Stimulated activated CD4-positive, alpha-beta T cell treated with anti-CD3 and anti-CD28 coated beads, Interleukin-12 subunit alpha, Interleukin-12 subunit beta, amount 100 ng/mL, for 4 hours (primary cell): Measurements from ENCODE around the gene BCL11B.

Experiments
- DNase-seq: peaks from one replicate; pipeline ENCODE4 v3.0.0-alpha.2; 2020

The BCL11B gene

GRCh38 chr14:99155173-99156089 lies 116.6 kb downstream of the BCL11B start:
- DNase-seq, result no peak

GRCh38 chr14:99150236-99150635 lies 121.8 kb downstream of the BCL11B start:
- DNase-seq, result no peak

GRCh38 chr14:99148861-99149610 lies 123.0 kb downstream of the BCL11B start:
- no peak for DNase-seq

DNA sequence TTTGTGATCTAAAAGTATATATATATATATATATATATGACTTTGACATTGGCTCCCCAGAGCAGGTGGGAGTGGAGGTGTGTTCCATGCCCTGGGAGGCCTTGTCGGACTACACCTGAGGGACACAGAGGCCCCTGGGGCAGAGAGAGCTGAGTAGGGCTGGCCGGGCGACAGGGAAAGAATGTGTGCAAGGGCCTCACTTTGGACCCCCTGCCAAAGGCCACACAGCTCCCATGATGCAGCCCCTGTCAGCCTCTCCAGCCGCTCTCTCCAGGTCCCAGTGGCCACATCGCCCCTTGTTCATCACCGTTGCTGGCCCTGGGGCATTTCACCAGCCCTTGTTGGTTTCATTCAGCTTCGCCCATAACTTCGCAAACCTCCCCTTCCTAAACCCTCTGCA lies 123.9 kb downstream of the BCL11B start:
- no peak for DNase-seq

DNA sequence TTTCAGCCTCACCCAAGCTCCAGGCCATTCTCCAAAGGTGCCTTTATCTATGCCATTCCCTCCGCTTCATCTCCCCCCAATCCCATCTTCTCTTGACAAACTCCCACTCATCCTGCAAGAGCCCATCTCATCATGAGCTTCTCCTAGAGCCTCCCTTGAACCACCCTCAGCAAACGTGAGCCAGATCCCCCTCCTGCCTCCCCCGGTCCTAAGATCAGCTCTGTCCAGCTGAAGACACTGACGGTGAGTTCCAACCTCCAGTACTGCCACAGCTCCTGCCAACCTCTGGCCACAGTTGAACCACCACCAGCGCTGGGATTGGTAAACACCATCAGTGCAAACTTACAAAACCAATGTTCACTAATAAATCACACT lies 124.6 kb downstream of the BCL11B start:
- DNase-seq, result no peak

DNA sequence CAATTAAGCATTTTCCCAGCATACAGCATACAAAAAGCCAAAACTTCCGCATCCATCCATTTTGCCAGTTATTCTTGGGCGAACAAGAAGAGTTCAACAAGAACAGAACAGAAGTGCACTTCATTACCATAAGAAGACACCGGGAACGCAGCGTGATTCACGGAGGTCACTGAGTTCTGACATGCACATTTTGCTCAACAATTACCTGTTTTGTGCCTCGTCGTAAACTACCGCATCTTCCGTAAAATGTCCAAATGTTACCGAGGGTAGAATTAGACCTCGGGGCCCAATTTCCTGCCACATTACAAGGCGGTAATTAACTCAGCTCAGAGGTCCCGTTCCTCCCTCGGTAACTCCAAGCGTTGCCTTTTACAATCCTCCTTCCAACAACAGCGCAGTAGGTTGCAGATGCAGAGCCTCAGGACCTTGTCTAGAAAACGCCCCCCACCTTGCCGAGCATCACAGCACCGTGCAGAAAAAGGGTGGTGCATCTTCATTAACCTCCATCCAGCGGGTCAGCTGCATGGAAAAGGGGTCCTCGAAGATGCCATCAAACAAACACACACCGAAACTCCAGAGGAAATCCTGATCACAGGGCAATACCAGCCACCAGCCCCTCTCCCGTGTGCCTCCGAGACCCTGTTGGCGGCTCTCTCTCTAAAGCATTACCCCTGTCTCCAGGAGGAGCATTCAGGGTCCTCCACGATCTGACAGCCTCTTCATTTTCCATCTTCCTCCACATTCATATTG lies 125.2 kb downstream of the BCL11B start:
- no peak for DNase-seq

DNA sequence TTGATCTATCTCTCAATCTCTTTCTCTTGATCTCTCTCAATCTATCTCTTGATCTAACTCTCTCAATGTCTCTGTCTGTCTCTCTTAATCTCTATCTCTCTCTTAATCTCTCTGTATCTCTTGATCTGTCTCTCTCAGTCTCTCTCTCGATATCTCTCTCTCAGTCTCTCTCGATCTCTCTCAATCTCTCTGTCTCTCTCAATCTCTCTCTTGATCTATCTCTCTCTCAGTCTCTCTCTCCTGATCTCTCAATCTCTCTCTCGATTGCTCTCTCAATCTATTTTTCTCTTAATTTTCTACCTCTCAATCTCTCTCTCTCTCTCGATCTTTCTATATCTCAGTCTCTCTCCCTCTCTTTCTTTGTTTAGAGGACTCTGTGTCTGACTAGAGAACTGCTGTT lies 126.7 kb downstream of the BCL11B start:
- no peak for DNase-seq

GRCh38 chr14:99143793-99144192 lies 128.2 kb downstream of the BCL11B start:
- no peak for DNase-seq

GRCh38 chr14:99143126-99143525 lies 128.9 kb downstream of the BCL11B start:
- no peak for DNase-seq

- no peak for DNase-seq
These were observed 130.8 kb downstream of the BCL11B start for GRCh38 chr14:99141236-99141635.

GRCh38 chr14:99138999-99139865 lies 132.8 kb downstream of the BCL11B start:
- DNase-seq, result no peak

- no peak for DNase-seq
These were observed 134.0 kb downstream of the BCL11B start for GRCh38 chr14:99137913-99138571.

DNA sequence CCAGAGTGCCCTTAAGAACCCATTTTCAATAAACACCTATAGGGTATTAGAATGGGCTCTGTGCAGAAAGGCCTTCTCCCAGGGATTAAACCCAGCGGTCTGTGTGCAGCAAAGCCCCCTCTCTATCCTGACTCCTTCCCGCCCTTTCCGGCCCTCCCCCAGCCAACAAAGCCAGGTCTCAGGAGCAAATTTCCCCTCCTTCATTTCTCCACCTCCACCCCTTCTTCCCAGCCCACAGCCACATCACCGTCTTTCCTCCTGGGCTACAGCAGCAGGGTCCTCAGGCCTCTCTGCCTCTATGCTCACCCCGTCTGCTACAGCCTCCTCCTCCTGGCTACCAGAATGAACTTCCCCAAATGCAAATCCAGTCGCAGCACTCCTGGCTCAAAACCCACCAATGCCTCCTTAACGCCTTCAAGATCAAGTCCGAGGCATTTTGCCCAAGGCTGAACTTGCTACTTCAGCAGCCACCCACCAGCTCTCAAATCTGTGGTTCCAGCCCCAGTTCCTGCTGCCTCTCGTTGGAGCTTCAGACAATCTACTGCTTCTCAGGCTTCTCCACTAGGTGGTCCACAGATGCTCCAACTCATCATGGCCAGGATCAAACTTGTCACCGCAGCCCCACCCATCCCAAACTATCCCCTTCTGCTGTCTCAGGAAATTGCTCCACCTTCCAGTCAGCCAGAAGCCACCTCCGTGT lies 134.8 kb downstream of the BCL11B start:
- DNase-seq, result no peak

GRCh38 chr14:99136401-99136800 lies 135.6 kb downstream of the BCL11B start:
- DNase-seq, result no peak

DNA sequence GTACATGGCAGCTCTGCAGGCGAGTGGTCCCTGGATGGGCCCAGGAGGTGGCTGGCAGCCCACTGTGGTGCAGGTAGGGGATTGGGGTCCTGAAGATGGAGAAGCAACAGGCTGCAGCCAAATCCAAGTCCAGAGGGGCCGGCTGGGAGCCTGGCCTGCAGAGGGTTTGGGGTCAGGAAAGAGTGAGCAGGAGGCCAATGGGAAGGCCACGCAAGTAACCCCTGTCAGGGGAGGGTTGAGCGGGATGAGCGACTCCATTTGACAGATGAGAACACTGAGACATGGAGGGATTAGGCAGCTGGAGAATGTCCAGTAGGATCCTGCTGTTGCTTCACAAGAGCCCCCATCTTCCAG lies 136.0 kb downstream of the BCL11B start:
- DNase-seq, result no peak

DNA sequence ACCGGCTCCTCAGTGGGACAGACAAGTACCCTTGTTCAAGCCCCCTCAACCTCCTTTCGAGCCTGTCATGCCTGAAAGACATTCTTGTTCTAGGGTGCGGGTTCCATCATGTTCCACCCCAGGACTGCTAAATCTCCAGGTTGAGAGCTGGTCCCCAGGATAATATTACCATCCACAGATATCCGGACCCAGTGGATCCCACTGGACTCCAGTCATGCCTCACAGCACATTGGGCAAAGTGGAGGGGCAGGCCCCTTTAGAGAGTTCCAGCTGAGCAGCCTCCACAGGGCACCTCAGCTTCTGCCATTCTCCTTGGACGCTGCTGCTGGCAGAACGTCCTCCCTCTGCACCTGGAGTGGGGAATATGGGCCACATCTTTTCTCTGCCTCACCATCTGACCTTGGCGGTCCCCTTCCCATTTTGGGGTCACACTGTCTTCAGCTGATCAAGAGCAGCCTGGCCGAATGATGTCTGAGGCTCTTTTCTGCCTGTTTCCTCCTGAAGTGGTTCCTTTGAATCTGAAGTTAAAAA lies 137.4 kb downstream of the BCL11B start:
- no peak for DNase-seq

DNA sequence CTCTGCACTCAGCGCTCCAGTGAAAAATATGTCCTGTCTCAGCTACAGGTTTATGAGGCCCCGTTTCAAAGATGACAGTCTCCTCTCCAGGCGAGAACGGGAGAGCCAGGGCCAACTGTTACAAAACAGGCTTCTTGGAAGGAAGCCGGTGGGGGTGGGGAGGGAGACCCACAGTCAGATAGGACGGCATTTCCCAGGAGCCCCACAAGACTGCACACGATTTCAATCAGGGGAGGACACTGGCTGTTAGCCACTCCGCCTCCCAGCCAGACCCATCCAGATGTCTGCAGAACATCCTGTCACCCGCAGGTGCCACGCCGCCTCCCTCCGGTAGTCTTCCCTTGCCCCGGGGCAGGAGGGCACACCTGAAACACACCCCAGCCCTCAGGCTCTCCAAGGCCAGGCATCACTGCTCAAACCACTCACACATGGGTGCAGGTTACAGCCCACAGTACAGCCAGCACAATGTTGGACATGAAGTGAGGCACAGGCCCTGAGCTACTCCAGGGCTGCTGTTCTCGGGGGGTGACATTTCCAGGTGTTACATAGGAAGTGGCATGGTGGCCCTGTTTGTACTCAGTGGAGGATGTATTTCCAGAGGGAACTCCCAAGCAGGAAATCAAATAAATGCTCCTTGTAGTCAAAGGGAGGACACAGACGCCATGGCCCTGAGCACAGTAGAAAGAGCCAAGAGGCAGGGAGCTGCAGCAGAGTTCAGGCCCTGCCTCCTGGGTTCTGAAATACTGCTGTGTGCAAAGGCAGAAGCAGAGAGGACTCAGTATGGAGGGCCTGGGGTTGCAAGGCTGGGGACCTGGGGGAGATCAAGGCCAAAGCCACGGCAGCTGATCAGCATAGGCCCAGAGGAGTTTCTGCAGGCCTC lies 138.1 kb downstream of the BCL11B start:
- DNase-seq, result no peak

DNA sequence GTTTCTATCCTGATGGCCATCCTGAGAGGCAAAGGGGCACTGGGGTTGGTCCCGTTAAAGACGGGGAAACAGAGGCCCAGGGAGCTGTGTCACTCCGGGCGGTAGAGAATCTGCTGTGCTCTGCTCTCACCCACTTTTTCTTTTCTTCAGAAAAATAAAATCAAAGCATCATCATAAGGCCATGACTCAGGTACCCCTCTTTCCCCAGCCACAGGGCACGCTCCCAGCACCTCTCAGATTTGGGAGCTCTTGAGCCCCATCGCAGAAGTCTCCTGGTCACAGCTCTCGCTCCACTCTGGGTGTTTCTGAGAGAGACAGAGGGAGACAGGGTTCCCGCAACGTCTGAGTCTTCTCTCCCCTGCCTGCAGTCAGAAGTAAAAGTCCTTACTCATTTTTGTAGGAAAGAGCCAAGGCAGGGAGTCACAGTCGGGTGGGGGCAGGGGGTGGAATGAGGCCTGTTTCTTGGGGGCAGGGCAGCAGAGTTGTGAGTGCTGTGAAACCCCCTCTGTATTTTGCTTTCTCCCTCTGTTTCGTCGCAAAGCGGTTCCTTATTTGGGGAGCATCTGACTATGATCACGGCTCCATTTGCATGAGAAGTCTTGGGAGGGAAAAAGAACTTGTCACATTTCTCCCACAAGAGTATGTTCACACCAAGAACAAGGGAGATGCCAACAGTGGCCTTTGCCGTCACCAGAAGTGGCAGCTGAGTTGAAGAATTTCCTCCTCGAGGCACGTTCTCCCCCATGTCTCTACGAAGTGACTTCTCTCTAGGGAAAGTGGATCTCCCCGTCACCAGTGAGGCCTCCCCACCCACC lies 139.0 kb downstream of the BCL11B start:
- DNase-seq, result no peak

DNA sequence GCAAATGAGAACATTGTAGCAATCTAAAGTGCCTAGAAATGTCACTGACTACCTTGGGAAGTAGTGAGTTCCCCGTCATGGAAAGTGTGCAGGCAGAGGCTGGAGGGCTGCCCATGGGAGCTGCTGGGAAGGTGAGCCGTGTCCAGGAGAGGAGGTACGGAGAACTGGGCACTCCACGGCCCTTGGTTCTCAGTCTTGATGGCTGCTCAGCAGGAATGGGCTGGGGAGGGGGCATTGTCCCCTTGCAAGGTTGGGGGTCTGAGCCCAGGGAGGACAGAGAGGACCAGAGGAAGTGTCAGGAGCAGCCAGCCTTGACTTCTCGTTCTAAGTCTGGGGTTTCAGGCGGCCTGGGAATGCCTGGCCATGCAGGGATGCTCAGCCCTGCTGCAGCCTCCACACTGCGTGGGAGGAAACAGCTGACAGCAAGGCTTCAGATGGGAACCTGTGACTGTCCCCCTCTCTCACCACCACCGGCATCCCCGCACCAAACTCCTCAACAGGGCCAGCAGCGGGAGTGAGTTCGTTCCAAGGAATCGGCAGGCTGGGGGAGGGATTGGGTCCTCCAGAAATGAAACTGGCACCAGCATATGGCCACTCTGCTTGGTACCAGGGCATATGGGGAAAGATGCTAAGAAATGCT lies 140.2 kb downstream of the BCL11B start:
- no peak for DNase-seq
